ENCODE measurements around the gene DOCK7.

DNA sequence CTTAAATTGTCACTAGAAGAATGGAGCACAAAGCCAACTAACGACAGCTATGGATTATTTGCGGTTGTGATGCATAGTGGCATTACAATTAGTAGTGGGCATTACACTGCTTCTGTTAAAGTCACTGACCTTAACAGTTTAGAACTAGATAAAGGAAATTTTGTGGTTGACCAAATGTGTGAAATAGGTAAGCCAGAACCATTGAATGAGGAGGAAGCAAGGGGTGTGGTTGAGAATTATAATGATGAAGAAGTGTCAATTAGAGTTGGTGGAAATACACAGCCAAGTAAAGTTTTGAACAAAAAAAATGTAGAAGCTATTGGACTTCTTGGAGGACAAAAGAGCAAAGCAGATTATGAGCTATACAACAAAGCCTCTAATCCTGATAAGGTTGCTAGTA is 237.9 kb downstream of the DOCK7 start:
- no peak for TF ChIP-seq ZNF274 (IDR thresholded peaks at IDR 0.05; ENCODE audit: borderline replicate concordance, extremely low read depth, low read length)
- TF ChIP-seq, protein P1, sequence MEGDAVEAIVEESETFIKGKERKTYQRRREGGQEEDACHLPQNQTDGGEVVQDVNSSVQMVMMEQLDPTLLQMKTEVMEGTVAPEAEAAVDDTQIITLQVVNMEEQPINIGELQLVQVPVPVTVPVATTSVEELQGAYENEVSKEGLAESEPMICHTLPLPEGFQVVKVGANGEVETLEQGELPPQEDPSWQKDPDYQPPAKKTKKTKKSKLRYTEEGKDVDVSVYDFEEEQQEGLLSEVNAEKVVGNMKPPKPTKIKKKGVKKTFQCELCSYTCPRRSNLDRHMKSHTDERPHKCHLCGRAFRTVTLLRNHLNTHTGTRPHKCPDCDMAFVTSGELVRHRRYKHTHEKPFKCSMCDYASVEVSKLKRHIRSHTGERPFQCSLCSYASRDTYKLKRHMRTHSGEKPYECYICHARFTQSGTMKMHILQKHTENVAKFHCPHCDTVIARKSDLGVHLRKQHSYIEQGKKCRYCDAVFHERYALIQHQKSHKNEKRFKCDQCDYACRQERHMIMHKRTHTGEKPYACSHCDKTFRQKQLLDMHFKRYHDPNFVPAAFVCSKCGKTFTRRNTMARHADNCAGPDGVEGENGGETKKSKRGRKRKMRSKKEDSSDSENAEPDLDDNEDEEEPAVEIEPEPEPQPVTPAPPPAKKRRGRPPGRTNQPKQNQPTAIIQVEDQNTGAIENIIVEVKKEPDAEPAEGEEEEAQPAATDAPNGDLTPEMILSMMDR (IDR thresholded peaks at IDR 0.05; ENCODE audit: control extremely low read depth in 1 of 3, insufficient read depth in 1 of 3, low read depth in 1 of 3, low read length in 3 of 3) = no peak
- no peak for TF ChIP-seq SAP30 (IDR thresholded peaks at IDR 0.05; ENCODE audit: insufficient read depth, insufficient replicate concordance, low read length)
- no peak for TF ChIP-seq CBX8 (IDR thresholded peaks at IDR 0.05; ENCODE audit: borderline replicate concordance, low read depth, low read length)
- TF ChIP-seq KDM1A (IDR thresholded peaks at IDR 0.05; ENCODE audit: borderline replicate concordance, low read length) = no peak
- no peak for TF ChIP-seq EGR1 (IDR thresholded peaks at IDR 0.05; ENCODE audit: borderline replicate concordance, low read depth, low read length)
- TF ChIP-seq, protein P2, sequence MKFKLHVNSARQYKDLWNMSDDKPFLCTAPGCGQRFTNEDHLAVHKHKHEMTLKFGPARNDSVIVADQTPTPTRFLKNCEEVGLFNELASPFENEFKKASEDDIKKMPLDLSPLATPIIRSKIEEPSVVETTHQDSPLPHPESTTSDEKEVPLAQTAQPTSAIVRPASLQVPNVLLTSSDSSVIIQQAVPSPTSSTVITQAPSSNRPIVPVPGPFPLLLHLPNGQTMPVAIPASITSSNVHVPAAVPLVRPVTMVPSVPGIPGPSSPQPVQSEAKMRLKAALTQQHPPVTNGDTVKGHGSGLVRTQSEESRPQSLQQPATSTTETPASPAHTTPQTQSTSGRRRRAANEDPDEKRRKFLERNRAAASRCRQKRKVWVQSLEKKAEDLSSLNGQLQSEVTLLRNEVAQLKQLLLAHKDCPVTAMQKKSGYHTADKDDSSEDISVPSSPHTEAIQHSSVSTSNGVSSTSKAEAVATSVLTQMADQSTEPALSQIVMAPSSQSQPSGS (IDR thresholded peaks at IDR 0.05; ENCODE audit: low read length) = no peak
- TF ChIP-seq RXRA (IDR thresholded peaks at IDR 0.05; ENCODE audit: insufficient read depth, low read depth, low read length) = no peak
- no peak for TF ChIP-seq POLR2A (IDR thresholded peaks at IDR 0.05; ENCODE audit: control extremely low read depth in 1 of 2, low read depth in 2 of 2, low read length in 2 of 2)

Data from H1 (cell line).